Activated naive CD8-positive, alpha-beta T cell treated with anti-CD3 and anti-CD28 coated beads, Interleukin-2, amount 50 U/mL, for 24 hours (primary cell): ENCODE measurements around the gene FBLN7.

ENCODE experiments used
- ATAC-seq: fragments of 150-1000 bp; cut with Tn5 transposase; one replicate; pipeline ENCODE4 v1.10.0; 2021
- DNase-seq: peaks from one replicate; pipeline ENCODE4 v3.0.0; 2021
- H3K27ac Mint-ChIP-seq: one replicate; pipeline ENCODE4 v1.8.0; 2021; ENCODE audit warnings: mild to moderate bottlenecking, mixed read lengths
- H3K27me3 Mint-ChIP-seq: one replicate; pipeline ENCODE4 v1.8.0; 2021; ENCODE audit warnings: mixed read lengths
- H3K36me3 Mint-ChIP-seq: one replicate; pipeline ENCODE4 v1.8.0; 2021; ENCODE audit warnings: low read depth, mixed read lengths
- H3K4me1 Mint-ChIP-seq: one replicate; pipeline ENCODE4 v1.8.0; 2021; ENCODE audit warnings: mixed read lengths
- H3K4me3 Mint-ChIP-seq: one replicate; pipeline ENCODE4 v1.8.0; 2021; ENCODE audit warnings: mild to moderate bottlenecking, moderate library complexity, mixed read lengths
- H3K9me3 Mint-ChIP-seq: one replicate; pipeline ENCODE4 v1.8.0; 2021; ENCODE audit warnings: mixed read lengths

Gene FBLN7

DNA sequence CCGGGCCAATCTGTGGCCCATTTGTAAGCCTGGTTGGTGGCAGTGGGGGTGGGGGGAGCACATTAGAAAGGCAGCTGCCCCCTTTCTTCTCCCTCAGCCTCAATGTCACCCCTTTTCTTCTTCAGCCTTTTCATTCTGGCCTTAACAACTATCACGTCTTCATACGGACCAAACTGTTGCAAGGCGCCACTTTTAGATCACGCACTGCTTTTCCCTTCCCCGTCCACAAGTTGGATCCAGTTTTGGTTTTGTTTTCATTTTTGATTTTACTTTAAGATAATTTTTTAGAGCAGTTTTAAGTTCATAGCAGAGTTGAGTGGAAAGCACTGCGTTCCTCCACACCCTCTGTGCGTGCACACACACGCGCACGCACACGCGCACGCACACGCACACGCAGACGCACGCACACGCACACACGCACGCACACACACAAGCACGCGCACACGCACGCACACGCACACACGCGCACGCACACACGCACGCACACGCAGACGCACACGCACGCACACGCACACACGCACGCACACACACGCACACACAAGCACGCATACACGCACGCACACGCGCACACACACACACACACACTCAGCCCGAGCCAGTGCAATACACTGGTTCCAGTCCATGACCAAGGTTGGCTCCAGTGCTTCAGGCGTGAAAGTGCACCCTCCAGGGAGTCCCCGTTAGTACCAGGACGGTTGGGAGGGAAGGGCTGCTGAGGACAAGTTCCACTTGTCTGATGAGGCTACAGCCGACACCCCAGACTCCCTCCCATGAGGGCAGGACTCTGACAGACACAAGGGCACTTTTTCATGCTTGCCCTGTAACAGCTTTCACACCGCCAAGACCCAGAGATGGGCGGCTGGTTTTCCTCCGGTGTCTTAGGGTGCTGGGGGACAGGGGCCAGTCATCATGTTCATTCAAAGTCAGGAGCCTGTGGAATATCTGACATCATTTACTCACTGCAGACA lies 22.4 kb downstream of the FBLN7 start:
- no peaks in the 10 kb centered on the region for H3K9me3 Mint-ChIP-seq
- ATAC-seq, result no peak
- no peaks in the 10 kb centered on the region for H3K36me3 Mint-ChIP-seq
- H3K27ac Mint-ChIP-seq, result no peak overlapping the region
- no peak for DNase-seq
- no peak overlapping the region for H3K4me3 Mint-ChIP-seq
- H3K4me1 Mint-ChIP-seq, result peaks cover 22% of the 10 kb centered on the region
- H3K27me3 Mint-ChIP-seq, result no peaks in the 10 kb centered on the region

DNA sequence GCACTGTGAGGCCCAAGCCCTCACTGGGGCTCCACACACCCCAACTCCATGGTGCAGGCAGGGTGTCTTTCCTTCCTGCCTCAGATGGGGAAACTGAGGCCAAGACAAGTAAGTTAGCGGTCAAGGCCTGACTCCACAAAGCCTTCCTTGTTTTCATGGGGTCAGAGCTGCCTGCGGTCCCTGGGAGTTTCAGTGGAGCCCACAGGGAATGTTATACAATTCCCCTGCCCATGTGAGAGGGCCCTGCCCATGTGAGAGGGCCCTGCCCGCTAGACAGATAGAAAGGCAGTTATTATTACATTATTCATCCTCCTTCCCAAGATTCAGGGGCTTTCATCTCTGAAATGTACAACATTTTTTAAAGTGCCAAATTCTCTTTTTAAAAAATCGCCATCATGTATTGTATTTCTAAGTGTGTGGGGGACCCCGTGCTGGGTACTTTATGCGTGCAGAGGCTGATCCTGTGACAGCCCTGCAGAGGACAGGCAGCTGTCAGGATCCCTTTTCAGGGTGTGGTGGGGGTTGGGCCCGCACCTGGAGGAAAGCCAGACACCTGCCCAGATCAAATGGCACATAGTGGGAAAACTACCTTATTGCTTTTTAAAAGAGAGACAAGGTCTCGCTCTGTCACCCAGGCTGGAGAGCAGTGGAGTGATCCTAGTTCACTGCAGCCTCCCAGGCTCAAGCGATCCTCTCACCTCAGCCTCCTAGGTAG lies 23.4 kb downstream of the FBLN7 start:
- ATAC-seq (no peak), DNase-seq (no peak)
- Mint-ChIP-seq H3K27me3 (no peaks in the 10 kb centered on the region), H3K4me1 (peaks cover 12% of the 10 kb centered on the region), H3K27ac (no peak overlapping the region), H3K9me3 (no peaks in the 10 kb centered on the region), H3K4me3 (no peak overlapping the region), H3K36me3 (no peaks in the 10 kb centered on the region)

DNA sequence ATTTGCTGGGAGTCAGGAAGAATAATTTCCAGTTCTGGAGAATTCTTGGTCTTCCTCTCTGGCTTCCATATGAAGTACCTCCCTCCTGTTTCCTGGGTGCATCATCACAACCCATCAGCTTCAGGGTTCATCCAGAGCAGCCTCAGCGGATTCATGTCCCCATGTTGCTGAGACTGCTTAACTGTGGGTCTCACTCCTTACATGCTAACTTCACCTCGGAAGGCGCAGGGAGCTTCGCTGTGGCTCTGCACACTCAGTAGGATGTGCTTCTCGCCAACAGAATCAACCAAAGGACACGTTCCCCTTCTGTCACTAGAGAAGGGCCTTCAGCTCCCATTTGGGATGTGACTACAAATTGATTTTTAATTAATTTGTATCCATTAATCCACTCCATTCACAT lies 24.2 kb downstream of the FBLN7 start:
- Mint-ChIP-seq H3K4me3 (no peak overlapping the region), H3K36me3 (no peaks in the 10 kb centered on the region), H3K27me3 (no peaks in the 10 kb centered on the region), H3K27ac (no peak overlapping the region), H3K4me1 (peaks cover 10% of the 10 kb centered on the region), H3K9me3 (no peaks in the 10 kb centered on the region)
- ATAC-seq (no peak), DNase-seq (no peak)

DNA sequence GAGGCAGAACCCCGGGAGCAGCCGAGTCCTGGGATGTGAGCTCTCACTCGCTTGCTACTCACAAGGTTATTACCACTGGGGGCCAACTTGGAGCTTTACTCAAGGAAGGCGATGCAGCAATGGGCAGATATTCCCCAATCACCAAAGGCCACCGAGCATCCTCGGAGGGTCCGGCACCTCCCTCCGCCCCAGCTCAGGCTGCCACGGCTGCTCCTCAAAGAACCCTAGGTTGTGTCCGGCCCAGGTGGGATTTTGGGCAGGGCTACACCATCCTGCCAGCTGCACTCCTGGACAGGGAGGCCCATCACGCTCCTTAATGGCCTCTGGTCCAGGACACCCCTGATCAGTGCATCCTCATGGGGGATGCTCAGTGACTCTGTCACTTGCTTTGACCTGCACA lies 24.8 kb downstream of the FBLN7 start:
- Mint-ChIP-seq H3K36me3 (no peaks in the 10 kb centered on the region), H3K4me1 (peaks cover 7% of the 10 kb centered on the region), H3K27me3 (no peaks in the 10 kb centered on the region), H3K9me3 (no peaks in the 10 kb centered on the region), H3K4me3 (no peak overlapping the region), H3K27ac (no peak overlapping the region)
- ATAC-seq, result no peak
- no peak for DNase-seq

GRCh38 chr2:112163541-112163981 lies 25.4 kb downstream of the FBLN7 start:
- Mint-ChIP-seq H3K27ac (no peak overlapping the region), H3K9me3 (no peaks in the 10 kb centered on the region), H3K4me1 (peaks cover 10% of the 10 kb centered on the region), H3K4me3 (no peak overlapping the region), H3K36me3 (no peaks in the 10 kb centered on the region), H3K27me3 (no peaks in the 10 kb centered on the region)
- no peak for DNase-seq
- no peak for ATAC-seq

DNA sequence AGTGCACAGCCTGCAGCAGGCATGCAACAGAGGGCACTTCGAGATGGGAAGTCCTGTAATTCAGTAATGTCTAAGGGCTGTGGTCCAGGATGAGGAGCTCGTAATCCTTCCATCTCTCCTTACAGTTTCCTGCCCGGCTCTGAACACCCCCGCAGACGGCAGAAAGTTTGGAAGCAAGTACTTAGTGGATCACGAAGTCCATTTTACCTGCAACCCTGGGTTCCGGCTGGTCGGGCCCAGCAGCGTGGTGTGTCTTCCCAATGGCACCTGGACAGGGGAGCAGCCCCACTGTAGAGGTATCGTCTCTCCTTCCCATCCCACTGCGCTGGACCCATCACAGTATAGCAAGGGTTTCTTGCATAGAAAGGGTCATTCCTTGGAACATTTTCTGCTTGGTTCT lies 26.7 kb downstream of the FBLN7 start:
- Mint-ChIP-seq H3K9me3 (no peaks in the 10 kb centered on the region), H3K4me3 (no peak overlapping the region), H3K27ac (no peak overlapping the region), H3K36me3 (no peaks in the 10 kb centered on the region), H3K4me1 (peaks cover 12% of the 10 kb centered on the region), H3K27me3 (no peaks in the 10 kb centered on the region)
- DNase-seq (no peak), ATAC-seq (no peak)

- no peak overlapping the region for H3K4me3 Mint-ChIP-seq
- no peaks in the 10 kb centered on the region for H3K36me3 Mint-ChIP-seq
- ATAC-seq, result no peak
- no peaks in the 10 kb centered on the region for H3K27me3 Mint-ChIP-seq
- DNase-seq, result no peak
- H3K9me3 Mint-ChIP-seq, result no peaks in the 10 kb centered on the region
- H3K4me1 Mint-ChIP-seq, result peaks cover 12% of the 10 kb centered on the region
- no peak overlapping the region for H3K27ac Mint-ChIP-seq
These were observed 27.1 kb downstream of the FBLN7 start for GRCh38 chr2:112165296-112165695.

- no peak for DNase-seq
- peaks cover 10% of the 10 kb centered on the region for H3K4me1 Mint-ChIP-seq
- no peak for ATAC-seq
- H3K27me3 Mint-ChIP-seq, result no peaks in the 10 kb centered on the region
- H3K27ac Mint-ChIP-seq, result no peak overlapping the region
- H3K36me3 Mint-ChIP-seq, result no peaks in the 10 kb centered on the region
- no peaks in the 10 kb centered on the region for H3K9me3 Mint-ChIP-seq
- H3K4me3 Mint-ChIP-seq, result no peak overlapping the region
These were observed 28.8 kb downstream of the FBLN7 start for GRCh38 chr2:112166806-112167499.

DNA sequence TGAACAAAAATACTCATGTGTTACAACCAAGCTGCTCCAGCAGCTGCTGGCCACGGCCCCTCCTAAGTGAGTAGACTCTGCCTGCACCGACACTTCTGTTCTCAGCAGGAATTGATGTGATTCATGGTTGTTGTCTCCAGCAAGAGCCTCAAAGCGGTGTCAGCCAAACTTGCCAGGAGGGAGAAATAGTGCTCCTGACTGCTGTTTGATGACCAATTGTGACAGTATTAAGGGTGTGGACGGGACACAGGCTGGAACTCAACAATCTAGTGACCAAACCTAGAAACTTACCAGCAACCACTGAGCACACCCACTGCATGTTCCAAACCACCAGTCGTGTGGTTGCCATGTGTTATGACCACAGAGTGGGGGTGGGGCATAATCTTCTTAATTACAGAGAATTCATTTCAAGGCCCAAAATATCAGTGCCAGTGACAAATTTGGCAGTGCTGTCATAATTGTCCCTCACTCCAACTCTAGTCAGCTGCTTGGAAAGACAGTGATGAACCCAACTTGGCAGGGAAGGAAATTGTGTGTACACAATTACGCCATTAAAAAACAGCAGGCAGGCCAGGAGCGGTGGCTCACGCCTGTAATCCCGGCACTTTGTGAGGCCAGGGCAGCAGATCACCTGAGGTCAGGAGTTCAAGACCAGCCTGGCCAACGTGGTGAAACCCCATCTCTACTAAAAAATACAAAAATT lies 30.4 kb downstream of the FBLN7 start:
- H3K9me3 Mint-ChIP-seq, result no peaks in the 10 kb centered on the region
- H3K4me3 Mint-ChIP-seq, result no peak overlapping the region
- H3K27me3 Mint-ChIP-seq, result no peaks in the 10 kb centered on the region
- ATAC-seq (no peak), DNase-seq (no peak)
- no peaks in the 10 kb centered on the region for H3K36me3 Mint-ChIP-seq
- no peak overlapping the region for H3K27ac Mint-ChIP-seq
- peaks cover 10% of the 10 kb centered on the region for H3K4me1 Mint-ChIP-seq

GRCh38 chr2:112170495-112170894 lies 32.3 kb downstream of the FBLN7 start:
- H3K4me3 Mint-ChIP-seq, result no peak overlapping the region
- DNase-seq, result no peak
- no peaks in the 10 kb centered on the region for H3K27me3 Mint-ChIP-seq
- no peak for ATAC-seq
- no peak overlapping the region for H3K27ac Mint-ChIP-seq
- H3K4me1 Mint-ChIP-seq, result peaks cover 12% of the 10 kb centered on the region
- H3K36me3 Mint-ChIP-seq, result no peaks in the 10 kb centered on the region
- no peaks in the 10 kb centered on the region for H3K9me3 Mint-ChIP-seq

GRCh38 chr2:112173646-112174319 lies 35.6 kb downstream of the FBLN7 start:
- DNase-seq, result no peak
- ATAC-seq, result no peak
- H3K27me3 Mint-ChIP-seq, result no peaks in the 10 kb centered on the region
- H3K36me3 Mint-ChIP-seq, result no peaks in the 10 kb centered on the region
- H3K9me3 Mint-ChIP-seq, result no peaks in the 10 kb centered on the region
- no peak overlapping the region for H3K4me3 Mint-ChIP-seq
- H3K27ac Mint-ChIP-seq, result no peak overlapping the region
- peaks cover 2% of the 10 kb centered on the region for H3K4me1 Mint-ChIP-seq

GRCh38 chr2:112174383-112174782 lies 36.2 kb downstream of the FBLN7 start:
- no peaks in the 10 kb centered on the region for H3K27me3 Mint-ChIP-seq
- H3K36me3 Mint-ChIP-seq, result no peaks in the 10 kb centered on the region
- H3K27ac Mint-ChIP-seq, result no peak overlapping the region
- H3K9me3 Mint-ChIP-seq, result no peaks in the 10 kb centered on the region
- DNase-seq (no peak), ATAC-seq (no peak)
- no peak overlapping the region for H3K4me3 Mint-ChIP-seq
- peaks cover 2% of the 10 kb centered on the region for H3K4me1 Mint-ChIP-seq

DNA sequence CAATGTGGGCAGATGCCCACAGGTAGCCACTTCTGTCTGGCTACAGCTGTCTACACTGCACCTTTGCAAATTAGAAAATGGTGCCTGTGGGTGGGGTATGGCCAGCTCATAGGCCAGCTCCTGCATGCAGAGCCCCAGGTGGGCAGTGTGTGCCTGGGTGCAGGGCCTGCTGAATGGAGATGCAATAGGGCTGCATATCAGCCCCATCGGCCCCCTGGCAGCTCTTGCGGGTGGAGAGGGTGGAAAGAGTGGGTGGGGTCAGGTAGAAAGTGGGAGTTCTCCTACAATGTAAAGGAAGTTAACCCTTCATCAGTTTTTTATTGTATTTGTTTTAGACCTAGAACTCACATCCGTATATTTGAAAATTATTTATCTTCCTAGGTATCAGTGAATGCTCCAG lies 37.1 kb downstream of the FBLN7 start:
- no peak overlapping the region for H3K4me3 Mint-ChIP-seq
- H3K27ac Mint-ChIP-seq, result no peak overlapping the region
- peaks cover 2% of the 10 kb centered on the region for H3K4me1 Mint-ChIP-seq
- H3K27me3 Mint-ChIP-seq, result no peaks in the 10 kb centered on the region
- no peak for DNase-seq
- no peaks in the 10 kb centered on the region for H3K9me3 Mint-ChIP-seq
- no peak for ATAC-seq
- H3K36me3 Mint-ChIP-seq, result no peaks in the 10 kb centered on the region
